SK-MEL-5 (cell line): ENCODE data around the gene CSF2RB. TPM values are rescaled to one million over a fixed set of nuclear protein-coding genes. Genes with fewer than 3 reads are reported as not detected.

Experiments
- DNase-seq: peaks from one replicate; pipeline ENCODE4 v3.0.0-alpha.2; 2016; ENCODE audit warnings: low read depth, low spot score
- in situ Hi-C: cut with HindIII; loops from 2 replicates; pipeline ENCODE4 v1.10.0; 2016; ENCODE audit warnings: low sequenced_read_pairs, high pct_unique_total_duplicates, low pct_unique_long_range_greater_than_20kb
- polyA plus RNA-seq, 2 experiments: library from polyadenylated mRNA; depleted of rRNA; stranded (reverse); fragments of >200 nt; gene quantifications; 2 replicates each; pipeline ENCODE4 v1.2.3, GENCODE V29; 2015
- total RNA-seq: library from RNA; depleted of rRNA; stranded (reverse); fragments of >200 nt; shearing (Covaris generic); gene quantifications from 2 replicates; pipeline ENCODE4 v1.2.3, GENCODE V29; 2014; rRNA removed

The CSF2RB gene
- total RNA-seq = not detected in 2 replicates
- not detected in 2 replicates for polyA plus RNA-seq (2015; cell fraction: cytosol; rRNA removed)
- 0.23 TPM in 1 of 2 replicates, not detected in the other for polyA plus RNA-seq (2015; cell fraction: nucleus; rRNA removed)

DNA sequence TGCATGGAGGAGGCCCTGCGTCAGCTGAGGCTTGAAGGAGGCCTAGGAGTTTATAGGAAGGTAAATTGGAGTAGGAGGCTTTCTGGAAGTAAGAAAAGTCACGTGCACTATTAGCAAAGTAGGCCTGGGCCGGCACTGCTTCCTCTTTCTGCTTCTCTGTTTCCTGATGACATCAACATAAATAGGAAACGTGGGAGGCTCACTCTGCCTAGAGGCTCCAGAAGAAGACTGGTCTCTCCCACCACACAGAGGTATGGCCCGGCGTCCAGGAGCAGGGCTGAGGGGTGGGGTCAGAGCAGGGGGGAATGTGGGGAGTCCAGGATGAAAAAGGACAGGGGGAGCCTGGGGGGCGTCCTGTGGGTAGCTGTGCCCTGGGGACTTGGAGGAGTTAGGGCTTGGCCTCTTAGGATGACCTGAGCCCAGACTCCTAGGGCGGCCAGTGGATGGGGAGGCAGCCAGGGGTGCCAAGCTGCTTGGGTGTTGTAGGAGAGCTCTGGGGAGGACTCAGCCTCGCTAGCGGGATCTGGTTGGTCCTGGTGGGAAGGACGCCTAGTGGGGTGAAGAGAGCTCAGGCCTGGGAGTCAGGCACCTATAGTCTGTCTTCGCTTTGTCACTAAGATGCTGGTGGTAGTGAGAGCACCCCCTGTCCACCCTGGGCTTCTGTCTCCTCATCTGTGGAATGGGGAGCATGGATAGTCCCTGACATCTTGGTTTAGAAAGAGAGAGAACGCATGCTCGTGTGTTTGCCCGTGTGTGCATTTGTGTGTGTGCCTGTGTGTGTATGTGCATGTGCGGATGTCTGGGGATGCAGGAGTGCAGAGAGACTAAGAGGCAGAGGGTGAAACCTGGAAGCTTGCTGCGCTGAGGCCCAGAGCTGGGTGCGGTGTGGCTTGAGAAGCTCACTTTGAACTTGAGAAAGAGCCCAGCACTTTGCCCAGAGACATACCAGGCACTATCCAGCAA, at the start of gene CSF2RB:
CSF2RB (plus strand) TSS at position 202 of the 963 bp plus-strand sequence. CDS start 8,580 bp downstream, outside the sequence.
- in situ Hi-C loops = no loop called here
- DNase-seq = no peak

DNA sequence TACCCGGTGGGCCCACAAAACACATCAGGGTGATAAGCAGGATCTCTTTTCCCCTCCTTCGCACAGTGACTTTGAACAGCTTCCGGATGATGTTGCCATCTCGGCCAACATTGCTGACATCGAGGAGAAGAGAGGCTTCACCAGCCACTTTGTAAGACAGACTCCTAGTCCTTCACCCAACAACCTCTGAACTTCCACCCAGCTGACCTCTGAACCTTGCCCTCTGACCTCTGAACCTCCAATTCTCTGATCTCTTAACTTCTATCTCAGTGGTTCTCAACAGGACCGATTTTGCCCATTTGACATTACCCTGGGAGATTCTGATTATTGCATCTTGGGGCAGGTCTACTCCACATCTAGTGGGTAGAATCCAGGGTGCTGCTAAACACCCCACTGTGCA, 49.4 kb upstream of the CSF2RB start:
- DNase-seq = no peak
- in situ Hi-C loops = no loop called here

DNA sequence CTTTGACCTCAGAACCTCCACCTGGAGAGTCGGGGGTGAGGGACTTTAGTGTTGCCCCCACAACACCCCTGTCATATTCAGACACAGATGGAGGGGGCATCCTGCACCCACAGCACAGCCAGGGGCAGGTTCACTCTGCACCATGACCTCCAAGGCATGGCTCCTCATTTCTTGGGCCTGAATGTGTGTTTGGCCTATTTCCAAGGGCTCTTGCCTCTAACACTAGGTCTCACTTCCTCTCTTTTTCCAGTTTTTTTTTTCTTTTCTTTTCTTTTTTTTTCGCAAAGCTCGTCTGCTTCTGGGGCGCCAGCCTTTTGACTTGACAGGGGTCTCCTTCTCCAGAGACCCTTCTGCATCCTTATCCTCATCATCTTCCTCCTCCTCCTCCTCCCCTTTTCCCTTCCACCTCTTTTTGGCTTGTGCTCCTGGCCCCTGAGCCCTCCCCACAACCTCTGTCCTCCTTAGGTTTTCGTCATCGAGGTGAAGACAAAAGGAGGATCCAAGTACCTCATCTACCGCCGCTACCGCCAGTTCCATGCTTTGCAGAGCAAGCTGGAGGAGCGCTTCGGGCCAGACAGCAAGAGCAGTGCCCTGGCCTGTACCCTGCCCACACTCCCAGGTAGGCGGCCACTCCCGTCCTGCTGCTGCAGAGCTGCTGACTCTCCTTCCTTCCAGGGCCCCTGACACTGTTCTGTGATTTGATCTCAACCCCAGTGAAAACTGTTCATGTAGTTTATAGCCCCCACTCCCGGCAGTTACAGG, 48.8 kb upstream of the CSF2RB start:
- in situ Hi-C loops = no loop called here
- no peak for DNase-seq

DNA sequence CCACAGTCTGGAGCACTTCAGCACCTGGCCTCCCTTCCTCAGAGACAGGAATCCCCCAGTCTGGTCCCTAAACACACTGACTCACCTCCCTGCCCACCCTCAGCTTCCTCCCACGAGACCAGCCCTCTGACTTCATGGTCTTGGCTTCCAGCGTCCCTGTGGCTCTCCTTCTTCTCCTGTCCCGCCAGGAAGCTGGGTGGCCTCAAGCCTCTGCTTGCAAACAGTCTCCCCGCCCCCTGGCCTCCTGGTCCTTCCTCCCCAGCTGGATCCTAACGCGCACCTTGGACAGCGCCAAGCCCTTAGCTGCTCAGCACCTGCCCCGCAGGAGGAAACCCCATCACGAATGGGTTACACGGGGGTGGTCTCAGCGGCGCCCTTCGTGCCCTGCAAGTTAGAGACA, 48.1 kb upstream of the CSF2RB start:
- in situ Hi-C loops = no loop called here

DNA sequence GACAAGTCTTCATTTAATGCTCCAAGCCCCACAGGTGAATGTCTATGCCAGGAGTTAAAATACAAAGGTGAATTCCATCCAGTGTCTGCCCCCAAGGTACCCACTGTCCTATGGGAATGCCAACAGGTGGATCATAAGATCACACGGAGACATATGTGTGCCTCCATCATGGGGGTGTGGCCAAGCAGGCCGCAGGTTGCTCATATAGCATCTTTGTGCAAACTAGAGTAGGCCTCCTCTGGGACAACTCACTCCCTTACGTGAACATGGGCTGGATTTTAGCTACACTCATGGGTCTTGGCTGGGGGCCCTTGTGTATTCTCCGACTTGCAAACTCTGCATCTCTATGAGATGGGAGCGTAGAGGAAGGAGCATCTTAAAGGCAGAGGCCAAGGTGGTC, 45.7 kb upstream of the CSF2RB start:
- in situ Hi-C loops = no loop called here
- DNase-seq = no peak

More for the DNA sequence above, 48.1 kb upstream of the CSF2RB start:
- no peak for DNase-seq

DNA sequence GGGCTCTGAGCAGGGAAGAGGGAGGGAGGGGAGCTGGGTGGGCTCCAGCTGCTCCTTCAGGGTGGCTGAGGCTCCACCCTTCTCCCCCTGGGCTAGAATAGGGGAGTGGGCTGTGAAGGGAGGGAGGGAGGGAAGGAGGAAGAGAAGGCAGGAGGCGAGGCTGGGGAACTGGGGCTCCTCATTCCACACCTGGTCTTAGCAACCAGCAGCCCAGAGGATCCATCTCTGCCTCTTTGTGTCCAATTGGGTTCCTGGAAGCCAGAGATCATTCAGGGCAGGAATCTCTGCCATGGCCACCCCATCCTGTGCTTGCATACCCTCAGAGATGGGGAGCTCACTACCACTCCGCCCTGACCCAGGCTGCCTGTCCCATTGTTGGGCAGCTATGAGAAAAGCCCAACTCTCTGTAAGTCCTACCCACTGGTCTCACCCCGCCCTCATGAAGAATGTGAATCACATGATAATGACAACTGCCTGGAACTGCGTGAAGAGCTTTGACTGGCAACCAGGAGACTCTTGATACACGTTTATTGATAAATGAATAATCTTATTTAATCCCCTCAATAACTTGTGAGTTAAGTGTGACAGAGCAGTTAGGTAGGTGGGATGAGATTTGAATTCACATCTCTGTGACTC, 44.8 kb upstream of the CSF2RB start:
- DNase-seq = no peak
- in situ Hi-C loops = no loop called here

DNA sequence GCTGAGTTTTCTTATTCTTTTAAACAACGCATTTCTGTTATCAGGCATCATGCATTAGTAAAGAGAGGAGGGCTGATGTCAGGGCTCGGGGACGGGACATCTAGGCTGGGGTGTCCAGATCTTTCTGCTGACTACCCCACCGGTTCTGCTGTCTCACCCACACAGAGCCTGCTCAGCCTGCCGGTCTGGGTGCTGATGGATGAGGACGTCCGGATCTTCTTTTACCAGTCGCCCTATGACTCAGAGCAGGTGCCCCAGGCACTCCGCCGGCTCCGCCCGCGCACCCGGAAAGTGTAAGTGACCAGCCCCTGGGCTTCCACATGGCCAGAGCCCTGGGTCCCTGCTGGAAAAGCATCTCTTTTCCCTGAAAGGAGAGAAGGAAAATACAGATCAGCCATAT, 43.2 kb upstream of the CSF2RB start:
- DNase-seq = no peak
- in situ Hi-C loops = no loop called here

DNA sequence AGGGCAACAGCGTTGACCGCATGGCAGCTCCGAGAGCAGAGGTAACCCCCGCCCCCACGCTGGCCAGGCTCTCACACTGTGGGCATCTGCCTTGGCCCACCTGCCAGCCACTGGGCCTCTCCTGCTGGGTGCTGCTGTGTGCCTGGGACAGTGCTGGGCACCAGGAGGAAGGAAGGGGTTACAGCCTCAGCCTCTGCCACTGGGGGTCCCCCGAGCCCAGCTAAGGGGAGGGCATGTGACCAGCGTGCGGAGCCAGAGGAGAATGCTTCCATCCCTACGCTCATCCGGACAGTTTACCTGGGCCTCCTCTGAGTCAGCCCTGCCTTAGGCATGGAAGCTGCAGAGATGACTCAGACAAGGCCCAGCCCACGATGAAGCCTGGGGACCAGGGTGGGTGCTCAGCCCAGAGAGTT, 41.8 kb upstream of the CSF2RB start:
- in situ Hi-C loops = no loop called here
- DNase-seq = no peak

DNA sequence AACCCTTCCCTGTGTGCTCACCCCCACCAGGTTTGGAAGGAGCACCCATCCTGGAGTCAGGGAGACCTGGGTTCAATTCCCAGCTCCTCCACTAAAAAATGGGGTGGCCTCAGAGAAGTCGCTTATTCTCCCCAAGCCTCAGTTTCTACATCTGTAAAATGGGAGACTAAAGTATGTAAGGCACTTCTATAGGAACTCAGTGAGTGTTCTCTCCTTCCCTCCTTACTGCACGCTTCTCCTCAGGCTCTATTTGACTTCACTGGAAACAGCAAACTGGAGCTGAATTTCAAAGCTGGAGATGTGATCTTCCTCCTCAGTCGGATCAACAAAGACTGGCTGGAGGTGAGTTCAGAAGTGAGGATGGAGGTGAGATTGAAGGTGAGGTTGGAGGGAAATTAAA, 41.3 kb upstream of the CSF2RB start:
- in situ Hi-C loops = no loop called here
- no peak for DNase-seq

DNA sequence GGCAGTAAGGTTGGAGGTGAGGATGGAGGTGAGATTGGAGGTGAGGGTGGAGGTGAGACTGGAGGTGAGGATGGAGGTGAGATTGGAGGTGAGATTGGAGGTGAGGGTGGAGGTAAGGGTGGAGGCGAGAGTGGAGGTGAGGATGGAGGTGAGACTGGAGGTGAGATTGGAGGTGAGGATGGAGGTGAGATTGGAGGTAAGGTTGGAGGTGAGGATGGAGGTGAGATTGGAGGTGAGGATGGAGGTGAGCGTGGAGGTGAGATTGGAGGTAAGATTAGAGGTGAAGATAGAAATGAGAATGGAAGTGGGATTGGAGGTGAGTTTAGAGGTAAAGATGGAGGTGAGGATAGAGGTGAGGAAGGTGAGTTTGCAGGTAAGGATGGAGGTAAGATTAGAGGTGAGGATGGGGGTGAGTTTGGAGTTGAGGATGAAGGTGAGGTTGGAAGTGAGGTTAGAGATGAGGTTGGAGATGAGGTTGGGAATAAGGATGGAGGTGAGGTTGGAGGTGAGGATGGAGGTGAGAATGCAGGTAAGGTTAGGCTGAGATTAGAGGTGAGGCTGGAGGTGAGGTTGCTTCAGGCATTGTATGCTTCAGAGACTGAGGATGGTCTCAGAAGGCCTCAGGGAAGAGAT, 40.4 kb upstream of the CSF2RB start:
- in situ Hi-C loops = no loop called here
- DNase-seq = no peak

DNA sequence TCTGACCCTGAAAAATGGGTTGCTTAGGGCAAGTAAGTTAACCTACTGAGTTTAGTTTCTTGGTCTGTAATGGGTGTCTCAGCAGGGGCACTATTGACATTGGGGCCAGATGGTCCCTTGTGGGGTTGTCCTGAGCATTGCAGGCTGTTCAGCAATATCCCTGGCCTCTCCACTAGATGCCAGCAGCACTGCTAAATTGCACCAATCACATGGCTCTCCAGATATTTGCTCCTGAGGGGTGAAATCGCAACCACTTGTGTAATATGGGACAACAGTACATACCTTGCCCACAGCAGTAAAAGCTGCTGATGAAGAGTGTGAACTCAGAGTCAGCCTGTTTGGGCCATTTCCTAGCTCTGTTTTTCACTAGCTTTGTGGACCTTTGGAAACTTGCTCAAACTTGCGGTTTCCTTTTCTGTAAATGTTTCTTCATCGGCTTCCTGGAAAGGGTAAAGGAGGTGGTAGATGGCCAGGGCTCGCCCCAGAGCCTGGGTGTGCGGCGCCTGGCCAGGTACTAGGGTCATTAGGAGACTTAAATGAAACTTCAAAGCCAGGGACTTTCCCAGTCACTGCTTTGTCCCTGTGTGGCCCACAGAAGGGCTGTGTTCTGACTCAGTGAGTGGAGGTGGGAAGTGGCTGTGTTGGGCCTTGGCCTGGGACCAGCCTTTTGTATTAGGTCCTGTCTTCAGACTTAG, 39.7 kb upstream of the CSF2RB start:
- peak; percentile 74 for DNase-seq
- in situ Hi-C loops = no loop called here

DNA sequence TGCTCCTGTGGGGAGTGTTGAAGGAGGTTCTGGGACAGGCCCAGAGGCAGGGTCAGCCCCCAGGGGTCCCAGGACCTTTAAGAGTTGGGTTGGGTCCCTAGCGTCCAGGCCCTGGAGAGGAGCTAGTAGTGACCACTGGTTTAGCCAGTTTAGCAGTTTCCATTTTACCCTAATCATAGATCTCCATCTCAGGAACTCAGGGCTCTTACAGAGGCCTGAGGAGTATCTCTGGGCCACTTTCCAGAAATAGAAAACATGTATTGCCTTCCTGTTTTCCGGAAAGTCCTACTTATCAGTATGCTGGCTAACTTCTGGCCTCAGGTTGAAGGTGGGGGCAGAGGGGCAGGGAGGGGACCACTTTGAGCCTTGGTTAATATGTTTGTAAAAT, 39.1 kb upstream of the CSF2RB start:
- in situ Hi-C loops = no loop called here
- DNase-seq = no peak

DNA sequence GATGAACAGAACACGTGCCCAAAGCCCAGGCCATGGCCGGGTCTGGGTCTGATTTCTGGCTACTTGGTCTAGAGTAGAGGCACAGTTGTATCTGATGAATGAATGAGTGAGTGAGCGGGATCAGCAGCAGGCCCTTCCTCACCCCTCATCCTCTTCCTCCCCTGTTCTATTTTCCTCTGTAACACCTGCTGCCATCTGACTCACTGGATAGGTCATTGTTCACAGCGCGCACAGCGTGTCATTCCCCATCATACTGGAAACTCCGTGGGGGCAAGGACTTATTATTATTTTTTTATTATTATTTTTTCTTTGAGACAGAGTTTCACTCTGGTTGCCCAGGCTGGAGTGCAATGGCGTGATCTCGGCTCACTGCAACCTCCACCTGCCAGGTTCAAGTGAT, 38.7 kb upstream of the CSF2RB start:
- in situ Hi-C loops = no loop called here
- no peak for DNase-seq

DNA sequence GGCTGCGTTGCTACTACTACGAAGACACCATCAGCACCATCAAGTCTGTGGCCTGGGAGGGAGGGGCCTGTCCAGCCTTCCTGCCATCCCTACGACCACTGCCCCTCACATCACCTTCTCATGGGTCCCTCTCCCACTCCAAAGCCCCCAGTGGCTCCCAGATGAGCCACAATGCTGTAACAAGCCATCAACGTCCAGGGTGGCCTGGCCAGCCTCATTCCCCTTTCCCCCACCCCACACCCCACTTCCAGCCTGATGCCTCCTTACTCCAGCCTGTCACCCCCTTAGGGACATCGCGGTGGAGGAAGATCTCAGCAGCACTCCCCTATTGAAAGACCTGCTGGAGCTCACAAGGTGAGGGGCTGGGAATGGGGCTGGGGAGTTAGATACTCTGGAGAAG, 37.7 kb upstream of the CSF2RB start:
- in situ Hi-C loops = no loop called here
- DNase-seq = no peak

DNA sequence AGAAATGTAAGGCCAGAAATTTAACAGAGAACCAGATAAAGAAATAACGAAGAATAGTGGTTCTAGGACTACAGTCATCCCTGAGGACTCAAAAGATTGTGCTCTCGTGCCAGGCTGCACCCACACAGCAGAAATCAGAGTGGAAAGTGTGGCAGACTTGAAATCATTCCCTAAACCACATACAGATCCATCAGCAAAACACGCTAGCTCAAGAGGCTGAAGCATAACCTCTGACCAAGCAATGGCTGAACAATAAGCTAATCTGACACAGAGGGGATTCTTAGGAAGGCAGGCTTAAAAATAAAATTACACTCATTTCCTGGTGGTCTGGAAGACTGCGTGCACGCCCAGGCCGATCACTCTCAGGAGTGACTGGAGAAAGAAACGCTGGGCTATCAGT, 33.7 kb upstream of the CSF2RB start:
- in situ Hi-C loops = no loop called here
- DNase-seq = no peak

DNA sequence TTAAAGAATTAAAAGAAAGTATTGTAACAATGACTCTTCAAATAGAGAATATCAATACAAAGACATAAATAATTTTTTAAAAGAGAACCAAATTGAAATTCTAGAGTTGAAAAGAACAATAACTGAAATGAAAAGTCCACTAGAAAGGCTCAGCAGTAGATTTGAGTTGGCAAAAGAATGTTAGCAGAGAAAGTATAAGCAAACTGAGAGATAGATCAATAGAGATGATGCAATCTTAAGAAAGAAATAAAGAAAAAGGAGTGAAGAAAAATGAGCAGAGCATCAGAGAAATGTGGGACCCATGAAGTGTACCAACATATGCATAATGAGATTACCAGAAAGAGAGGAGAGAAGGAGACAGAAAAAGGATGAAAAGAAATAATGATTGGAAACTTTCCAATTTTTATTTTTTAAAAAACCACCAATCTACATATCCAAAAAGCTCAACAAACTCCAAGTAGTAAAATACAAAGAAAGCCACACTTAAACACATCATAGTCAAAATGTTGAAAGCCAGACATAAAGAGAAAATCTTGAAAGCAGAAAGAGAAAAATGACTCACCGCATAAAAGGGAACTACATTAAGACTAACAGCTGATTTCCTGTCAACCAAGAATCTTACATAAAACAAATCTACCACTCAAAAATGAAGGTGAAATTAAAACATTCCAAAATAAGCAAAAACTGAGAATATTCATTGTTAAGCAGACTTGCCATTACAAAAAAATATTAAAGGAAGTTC, 31.8 kb upstream of the CSF2RB start:
- in situ Hi-C loops = no loop called here
- DNase-seq = no peak
